Islet precursor cell (in vitro differentiated cells): ENCODE measurements around the gene STK17A.
"Not testable (repeated sequence)": the region's sequence is repeated elsewhere in the genome, so short reads cannot be mapped to it uniquely, and the experiment has no call there.

ENCODE experiments used
- DNase-seq: peaks from one replicate; pipeline ENCODE4 v3.0.0-alpha.2; 2018

The STK17A gene

GRCh38 chr7:43602256-43602655 is 19.3 kb downstream of the STK17A start:
- DNase-seq: no peak

DNA sequence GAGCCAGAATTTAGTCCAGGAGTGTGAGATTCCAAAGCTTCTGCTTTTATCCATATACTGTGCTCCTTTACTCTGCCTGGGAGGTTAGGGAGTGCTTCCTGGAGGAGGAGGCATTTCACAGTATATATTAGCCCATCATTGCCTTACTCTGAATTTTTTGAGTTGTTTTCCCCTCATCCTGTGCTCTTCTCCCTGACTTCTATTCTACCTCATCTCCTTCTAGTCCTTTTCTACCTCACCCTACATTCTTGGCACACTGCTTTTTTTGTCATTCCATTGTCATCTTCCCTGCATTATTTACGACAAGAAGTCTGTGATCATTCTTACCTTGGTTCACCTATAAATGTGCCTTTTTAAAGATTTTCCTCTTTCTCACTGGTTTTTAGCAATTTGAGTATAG is 21.3 kb downstream of the STK17A start:
- DNase-seq: no peak

- no peak for DNase-seq
Measured at GRCh38 chr7:43609097-43609496, 26.2 kb downstream of the STK17A start.

DNA sequence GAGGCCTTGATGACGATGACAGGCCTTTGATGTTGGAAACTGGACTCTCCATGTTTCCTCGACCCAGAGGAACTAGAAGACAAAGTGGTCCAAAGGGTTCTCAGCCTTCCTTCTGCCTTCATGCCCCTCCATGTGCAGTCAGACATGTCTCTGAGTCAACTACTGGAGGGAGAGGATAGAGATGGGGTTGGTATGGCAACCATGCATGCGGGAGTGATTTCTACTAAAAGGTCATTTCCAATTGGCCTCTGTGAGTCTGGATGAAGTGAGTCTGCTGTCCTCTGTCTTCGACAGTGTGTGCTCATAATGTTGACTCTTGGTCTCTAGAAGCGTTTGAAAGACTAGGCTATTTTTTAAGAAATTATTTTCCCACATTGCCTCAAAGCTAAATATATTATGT is 29.2 kb downstream of the STK17A start:
- no peak for DNase-seq

- DNase-seq: no peak
Measured at GRCh38 chr7:43612599-43613589, 30.0 kb downstream of the STK17A start.

DNA sequence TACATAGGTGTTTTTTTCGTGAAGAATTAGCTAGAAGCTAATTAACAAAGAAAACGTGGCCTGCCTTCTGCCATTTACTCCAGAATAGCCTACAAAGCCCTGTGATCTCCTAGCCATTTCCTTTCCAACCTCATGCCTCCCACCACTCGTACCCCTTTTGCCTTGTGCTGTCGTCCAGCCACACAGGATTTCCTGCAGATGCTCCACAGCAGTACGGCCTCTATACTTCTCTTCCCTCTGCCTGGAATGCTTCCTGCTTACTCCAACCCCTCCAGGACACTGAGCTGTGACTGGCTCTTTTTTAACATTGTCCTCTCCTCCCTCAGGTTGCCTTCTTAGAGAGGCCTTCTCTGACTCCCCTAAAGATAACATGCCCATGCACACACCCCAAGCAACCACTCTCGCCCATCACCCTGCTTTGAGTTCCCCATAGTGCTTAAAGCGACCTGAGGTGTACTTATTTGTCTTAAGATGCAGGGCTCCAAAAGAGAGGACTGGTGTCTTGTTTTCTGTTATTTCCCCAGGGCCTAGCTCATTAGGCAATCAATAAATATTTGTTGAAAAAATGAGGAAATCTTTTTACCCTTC is 32.7 kb downstream of the STK17A start:
- DNase-seq: no peak

DNA sequence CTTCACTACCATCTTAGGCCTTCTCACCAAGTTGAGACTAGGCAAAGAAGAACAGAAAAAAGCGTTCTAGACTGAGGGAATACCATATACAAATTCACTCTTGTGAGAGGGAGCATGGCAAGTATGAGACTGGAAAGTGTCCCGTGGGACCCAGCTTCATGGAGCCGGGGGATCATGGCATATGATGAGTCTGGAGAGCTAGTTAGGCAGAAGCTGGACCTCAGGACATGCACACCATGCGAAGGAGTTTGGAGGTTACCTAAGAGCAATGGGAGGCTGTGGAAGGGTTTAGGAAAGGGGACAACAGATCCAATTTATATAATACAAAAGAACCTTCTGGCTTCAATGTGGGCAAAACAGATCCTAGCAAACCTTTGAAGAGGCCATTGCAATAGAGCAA is 34.1 kb downstream of the STK17A start:
- DNase-seq: no peak

GRCh38 chr7:43618073-43618472 is 35.2 kb downstream of the STK17A start:
- DNase-seq: no peak

- no peak for DNase-seq
Measured at GRCh38 chr7:43619213-43620012, 36.5 kb downstream of the STK17A start.

- no peak for DNase-seq
Measured at GRCh38 chr7:43621729-43622448, 39.0 kb downstream of the STK17A start.

GRCh38 chr7:43624156-43624555 is 41.2 kb downstream of the STK17A start:
- DNase-seq: no peak

GRCh38 chr7:43625453-43625852 is 42.5 kb downstream of the STK17A start:
- DNase-seq: no peak

- DNase-seq: no peak
Measured at GRCh38 chr7:43625980-43626379, 43.1 kb downstream of the STK17A start.

DNA sequence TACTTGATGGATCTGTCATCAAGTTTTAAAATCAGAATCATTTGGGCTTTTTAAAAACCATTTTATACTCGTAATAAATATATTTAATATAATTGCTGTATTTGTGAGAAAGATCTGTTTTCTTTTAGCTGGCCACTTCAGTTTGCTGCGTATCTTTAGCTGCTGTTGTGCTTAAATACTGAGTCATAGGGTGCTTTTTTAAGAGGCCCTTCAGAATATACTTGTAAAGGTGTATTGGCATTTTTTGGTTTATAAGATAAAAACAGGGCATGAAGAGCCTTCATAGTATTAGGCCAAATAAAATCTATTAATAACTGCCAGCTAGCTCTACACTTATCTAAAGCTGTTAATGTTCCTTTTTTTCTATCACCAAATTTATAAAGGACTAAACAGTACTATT is 43.8 kb downstream of the STK17A start:
- no peak for DNase-seq

DNA sequence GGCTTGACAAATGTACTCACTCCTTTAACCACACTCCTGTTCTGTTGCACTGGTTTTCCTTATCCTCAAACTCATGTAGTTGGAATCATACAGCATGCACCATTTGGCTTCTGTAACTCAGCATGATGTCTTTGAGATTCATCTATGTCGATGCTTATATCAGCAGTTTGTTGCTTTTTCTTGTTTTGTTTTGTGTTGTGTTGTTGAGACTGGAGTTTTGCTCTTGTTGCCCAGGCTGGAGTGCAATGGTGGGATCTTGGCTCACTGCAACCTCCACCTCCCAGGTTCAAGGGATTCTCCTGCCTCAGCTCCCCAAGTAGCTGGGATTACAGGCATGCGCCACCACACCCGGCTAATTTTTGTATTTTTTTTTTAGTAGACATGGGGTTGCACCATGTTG is 44.9 kb downstream of the STK17A start:
- DNase-seq: not testable (repeated sequence)

DNA sequence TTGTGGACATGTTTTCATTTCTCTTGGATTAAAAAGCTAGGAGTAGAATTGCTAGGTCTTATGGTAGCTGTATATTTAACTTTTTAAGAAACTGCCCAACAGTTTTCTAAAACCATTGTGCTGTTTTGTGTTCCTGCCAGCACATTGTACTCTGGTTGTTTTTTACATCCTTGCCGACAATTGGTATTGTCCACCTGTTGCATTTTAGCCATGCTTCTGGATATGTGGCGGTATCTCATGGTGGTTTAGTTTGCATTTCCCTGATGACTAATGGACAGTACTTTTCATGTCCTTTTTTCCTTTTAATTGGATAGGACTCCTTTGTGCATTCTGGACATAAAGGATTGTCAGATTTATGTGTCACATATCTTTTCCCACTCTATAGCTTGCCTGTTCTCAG is 45.5 kb downstream of the STK17A start:
- DNase-seq: no peak

- no peak for DNase-seq
Measured at GRCh38 chr7:43629857-43630256, 46.9 kb downstream of the STK17A start.

- DNase-seq: no peak
Measured at GRCh38 chr7:43630482-43630881, 47.6 kb downstream of the STK17A start.

- DNase-seq: no peak
Measured at GRCh38 chr7:43631559-43631958, 48.7 kb downstream of the STK17A start.

DNA sequence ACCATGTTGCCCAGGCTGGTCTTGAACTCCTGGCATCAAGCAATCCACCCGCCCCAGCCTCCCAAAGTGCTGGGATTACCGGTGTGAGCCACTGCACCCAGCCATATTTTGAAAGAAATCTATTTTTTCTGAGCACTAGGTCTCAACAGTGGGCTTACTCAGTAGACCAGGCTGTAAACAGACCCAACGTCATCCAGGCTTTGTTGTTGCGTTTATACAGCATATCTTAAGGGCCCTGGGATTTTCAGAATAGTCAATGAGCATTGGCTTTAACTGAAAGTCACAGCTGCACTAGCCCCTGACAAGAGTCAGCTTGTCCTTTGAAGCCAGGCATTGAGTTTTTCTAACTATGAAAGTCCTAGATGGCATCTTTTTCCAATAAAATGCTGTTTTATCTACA is 49.8 kb downstream of the STK17A start:
- no peak for DNase-seq

DNA sequence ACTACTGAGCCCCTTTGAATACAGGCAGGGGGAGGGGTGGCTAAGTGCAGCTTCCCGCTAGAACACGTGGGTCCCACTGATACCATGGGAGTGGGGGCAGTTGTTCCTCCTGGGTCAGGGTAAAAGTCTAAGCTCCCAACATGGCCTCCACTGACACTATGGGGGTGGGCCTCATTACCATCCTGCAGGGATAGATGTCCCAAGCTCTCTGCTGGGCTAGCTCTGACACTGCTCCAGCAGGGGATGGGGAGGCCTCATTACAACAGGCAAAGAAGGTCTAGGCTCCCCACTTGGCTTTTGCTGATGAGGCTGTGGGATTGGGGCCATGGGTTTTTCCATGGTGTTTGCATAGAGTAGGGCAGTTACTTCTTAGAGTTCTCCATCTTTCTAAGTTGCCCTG is 51.5 kb downstream of the STK17A start:
- no peak for DNase-seq

DNA sequence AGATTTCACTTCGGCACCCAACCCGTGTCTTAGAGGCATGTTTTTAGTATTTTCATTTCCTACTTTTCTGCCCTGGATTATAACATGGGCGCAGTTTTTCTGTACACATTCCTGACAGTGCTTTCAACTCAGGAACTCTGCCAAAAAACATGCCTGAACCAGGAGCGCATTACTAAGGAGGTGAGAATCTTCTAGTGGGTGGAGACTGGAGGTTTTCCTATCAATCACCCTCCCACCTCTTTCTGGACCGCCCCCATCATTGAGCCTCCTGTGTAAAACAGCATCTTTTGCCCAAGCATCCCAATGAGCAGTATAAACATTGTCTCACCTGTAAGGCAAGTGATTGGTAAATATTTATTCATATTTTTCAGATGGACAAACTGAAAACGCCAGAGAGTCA is 53.2 kb downstream of the STK17A start:
- no peak for DNase-seq
